GM21737 (cell line): Measurements from ENCODE around the gene KLF13.

Experiments
- ATAC-seq: cut with Tn5 transposase; IDR thresholded peaks from one replicate; pipeline ENCODE4 v1.9.1; 2021; ENCODE audit warnings: mild to moderate bottlenecking, moderate library complexity; ENCODE audit not compliant: unreplicated experiment

The KLF13 gene

DNA sequence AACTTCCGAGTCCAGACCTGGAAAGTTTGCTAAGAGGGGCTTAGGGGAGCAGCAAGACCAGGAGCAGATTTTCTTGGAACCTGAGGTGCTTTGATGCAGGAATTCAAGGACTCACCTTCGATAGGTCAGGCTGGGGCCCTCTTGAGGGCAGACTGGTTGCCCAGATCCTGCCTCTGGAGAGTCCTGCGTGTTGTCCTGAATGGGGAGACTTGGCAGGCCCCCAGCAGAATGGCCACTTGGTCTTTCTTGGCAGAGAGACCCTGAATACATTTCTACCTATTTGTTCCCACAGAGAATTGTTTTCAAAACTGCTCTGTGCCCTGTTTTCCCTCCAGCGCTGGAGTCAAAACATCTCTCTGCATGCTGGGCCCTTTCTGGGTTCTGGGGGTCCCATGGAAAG is 4.2 kb downstream of the KLF13 start:
- ATAC-seq = no peak

GRCh38 chr15:31331389-31331788 is 4.8 kb downstream of the KLF13 start:
- no peak for ATAC-seq

GRCh38 chr15:31332020-31332680 is 5.5 kb downstream of the KLF13 start:
- no peak for ATAC-seq

DNA sequence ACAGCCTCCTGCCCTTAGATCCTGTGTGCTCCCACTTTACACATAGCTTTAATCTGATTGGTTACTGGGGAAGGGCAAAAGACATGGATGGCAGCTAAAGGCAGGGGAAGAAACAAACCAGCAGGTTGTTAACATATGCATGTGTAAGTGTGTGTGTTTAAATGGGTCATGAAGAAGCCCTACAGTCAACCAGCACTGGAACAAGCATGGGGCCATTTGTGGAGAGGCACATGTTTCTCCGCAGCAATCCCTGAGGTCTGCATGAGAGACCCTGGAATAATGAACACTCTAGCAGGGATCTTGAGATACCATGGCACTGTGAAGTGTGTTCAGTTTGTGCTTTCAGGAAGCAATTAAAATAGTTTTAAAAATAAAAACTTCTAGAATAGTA is 6.0 kb downstream of the KLF13 start:
- ATAC-seq = no peak

DNA sequence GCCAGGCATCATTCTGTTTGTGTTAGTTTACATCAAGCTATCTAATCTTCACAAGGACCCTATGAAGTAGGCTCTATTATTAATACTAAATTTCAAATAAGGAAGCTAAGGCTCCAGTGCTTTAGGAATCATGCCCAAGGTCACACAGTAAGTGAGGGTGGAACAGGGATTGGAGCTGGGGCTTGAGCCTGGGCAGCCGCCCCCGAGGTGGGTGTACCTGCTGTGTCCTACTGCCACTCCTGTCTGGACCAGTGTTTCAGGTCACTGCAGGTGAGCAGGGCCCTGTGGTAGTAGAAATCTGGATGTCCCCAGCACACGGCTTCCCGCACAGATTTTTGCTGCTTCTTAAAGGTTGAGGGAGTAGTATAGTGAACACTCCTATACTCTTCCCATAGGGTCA is 6.5 kb downstream of the KLF13 start:
- ATAC-seq = no peak

GRCh38 chr15:31333820-31334219 is 7.2 kb downstream of the KLF13 start:
- ATAC-seq = no peak

DNA sequence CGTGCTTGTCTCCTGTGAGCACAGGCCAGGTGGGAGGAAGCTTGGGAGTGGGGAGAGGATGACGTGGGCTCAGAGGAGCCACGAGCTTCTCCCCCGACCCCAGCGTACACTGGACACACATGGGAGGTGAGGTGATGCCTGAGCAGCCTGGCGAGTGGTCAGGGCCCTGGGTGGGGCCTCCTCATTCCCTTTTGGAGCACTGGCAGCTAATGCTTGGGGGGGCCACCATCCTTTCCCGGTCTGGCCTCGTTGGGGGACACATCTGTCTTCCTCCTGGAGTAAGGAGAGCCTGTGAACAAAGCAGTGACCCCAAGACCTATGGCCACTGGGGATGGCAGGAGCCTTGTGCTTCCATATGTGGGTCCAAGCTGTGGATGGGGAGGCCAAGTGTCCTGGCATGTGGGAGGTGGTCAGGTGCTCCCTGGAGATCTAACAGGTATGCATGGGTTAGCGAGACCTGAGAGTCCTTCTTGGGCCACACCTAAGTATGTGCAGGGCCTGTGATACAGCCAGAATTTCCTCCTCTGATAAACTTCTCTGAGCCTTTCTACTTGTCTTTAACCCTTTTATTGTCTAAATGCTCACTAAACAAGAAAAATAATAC is 9.5 kb downstream of the KLF13 start:
- ATAC-seq = no peak

GRCh38 chr15:31336593-31337295 is 10.1 kb downstream of the KLF13 start:
- ATAC-seq = no peak

DNA sequence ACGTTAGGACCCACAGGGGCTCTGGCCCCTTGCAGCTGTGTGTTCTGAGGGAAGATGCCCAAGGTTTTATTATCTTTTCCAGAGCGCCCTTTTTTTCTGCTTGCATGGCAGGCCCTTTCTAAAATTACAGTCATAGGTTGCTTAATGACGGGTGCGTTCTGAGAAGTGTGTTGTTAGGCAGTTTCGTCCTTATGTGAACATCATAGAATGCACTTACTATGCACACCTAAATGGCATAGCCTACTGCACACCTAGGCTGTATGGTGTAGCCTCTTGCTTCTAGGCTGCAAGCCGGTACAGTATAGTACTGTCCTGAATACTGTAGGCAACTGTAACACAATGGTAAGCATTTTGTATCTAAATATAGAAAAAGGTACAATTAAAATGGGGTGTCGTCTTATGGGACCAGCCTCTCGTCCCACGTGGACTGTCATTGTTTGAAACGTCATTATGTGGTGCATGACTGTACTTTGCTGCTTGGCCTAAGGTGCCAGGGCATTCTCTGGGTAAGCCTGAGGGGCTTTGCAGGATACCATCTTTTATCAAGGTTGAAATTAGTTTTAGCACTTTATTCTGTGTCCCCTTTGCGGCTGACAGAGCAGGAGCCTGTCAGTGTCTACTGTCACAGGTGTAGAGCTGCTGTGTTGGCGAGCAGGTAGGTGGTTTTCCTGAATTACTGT is 10.9 kb downstream of the KLF13 start:
- no peak for ATAC-seq

DNA sequence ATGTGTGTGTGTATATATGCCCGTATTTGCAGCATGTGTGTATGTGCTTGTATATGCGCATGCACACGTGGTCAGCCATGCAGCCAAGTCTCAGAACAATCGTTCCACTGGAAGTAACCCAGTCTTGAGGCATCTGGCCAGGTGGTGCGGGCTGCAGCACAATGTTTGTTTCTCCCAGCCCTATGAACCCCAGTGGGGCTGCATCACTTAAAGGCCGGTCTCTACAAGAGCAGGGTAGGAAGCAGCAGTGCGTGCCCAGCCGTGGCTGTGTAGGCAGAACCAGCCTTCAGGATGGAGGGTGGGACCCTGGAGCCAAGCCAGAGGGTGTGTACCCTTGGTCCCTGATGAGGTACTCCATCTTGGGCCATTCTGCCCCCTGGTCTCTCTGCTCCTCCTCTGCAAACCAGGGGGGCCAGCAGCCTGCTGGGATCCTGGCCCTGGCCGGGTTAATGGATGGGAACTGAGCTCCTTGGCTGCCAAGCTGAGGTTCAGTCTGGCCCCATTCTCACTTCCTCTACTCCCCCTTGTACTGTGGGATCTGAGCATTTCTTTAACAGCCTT is 11.8 kb downstream of the KLF13 start:
- ATAC-seq = peak; percentile 41

DNA sequence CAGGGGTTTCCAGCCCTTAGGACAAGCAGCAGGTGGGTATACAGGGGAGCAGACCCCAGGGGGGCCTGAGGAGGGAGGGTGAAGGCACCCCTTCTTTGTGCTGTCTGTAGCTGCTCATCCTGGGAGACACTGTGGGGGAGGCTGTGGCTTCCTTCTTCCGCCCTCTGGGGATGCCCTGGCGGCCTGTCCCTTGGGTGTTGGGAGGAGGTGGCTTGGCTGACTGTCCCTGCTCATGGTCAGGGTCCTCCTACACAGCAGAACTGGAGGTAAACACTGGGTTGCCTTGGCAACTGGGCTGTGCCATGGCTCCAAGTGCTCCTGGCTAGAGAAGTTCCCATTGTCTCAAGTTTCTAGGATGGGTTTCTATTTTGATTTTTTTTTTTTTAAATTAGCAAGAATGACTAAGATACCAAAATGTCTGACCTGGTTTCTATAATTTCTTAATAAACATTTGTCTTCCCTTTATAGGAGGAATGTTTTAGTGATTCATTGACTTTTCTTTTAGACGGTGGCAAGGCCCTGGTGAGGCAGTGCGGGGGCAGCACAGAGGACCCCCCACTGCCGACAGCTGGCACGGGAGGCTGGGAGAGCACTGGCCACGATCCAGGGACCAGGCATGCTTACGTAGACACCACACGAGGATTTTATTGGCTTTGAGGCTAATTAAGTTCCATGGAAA is 12.4 kb downstream of the KLF13 start:
- ATAC-seq = peak; percentile 46

GRCh38 chr15:31339558-31339895 is 12.9 kb downstream of the KLF13 start:
- no peak for ATAC-seq

DNA sequence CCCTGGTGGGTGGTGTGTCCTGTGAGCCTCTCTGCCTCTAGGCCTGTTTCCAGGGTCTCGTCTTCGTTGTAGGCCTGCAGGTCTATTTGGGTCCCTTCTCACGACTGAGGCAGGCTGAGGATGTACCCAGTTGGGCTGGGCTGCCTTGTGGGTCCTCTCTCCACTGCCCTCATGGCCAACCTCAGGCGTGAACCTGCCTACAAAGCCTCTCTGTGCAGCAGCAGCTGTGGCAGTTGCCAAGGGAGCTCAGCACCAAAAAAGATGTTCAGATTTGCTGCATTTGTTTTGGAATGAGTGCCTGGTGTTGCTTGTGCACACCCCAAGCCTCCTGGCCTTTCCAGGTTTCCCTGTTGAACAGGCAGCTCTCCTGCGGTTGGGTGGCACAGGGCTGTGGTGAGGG is 13.4 kb downstream of the KLF13 start:
- ATAC-seq = no peak

GRCh38 chr15:31340592-31340991 is 14.0 kb downstream of the KLF13 start:
- no peak for ATAC-seq

DNA sequence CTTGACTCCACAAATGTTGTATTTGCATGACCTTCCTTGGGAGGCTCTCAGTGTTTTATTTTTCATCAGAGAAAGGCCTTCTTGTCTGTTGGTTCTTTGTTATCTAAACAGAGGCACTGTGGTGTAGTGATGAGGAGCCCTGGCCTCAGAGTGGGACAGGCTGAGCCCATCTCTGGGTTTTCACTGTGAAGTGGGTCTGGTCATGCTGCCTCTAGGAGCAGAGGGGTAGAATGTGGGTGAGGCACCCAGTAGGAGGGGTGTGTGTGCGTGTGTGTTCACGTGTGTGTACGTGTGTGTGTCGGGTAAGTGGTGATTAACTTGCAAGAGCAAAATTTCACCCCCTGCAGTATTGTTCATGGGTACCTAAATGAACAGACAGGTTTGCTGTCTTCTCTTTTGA is 14.4 kb downstream of the KLF13 start:
- no peak for ATAC-seq

DNA sequence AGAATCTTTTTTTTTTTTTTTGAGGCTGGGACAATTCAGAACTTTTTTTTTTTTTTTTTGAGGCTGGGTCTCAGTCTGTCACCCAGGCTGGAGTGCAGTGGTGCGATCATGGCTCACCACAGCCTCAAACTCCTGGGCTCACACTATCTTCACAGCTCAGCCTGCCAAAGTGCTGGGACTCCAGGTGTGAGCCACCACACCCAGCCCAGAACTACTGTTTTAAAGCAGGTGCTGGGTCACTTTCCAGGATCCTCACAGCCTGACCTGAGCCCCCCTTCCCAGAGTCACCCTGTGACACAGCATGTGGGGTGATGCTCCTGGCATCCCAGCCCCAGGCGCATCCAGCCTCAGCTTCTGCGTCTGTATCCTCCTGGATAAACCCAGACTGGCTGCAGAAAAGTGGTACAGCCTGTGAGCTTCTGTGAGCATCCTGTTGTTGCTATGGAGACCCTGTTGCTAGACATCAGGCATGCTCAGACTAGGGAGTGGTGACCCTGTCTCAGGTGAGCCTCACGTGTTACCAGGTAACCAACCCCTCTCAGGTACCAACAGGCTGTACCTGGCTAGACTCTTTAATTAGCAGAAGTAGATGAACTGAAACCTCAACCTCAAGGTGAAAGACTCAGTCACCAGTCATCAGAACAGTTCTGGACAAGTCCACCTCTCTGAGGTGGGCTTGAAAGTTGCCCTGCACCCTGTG is 15.0 kb downstream of the KLF13 start:
- ATAC-seq = no peak

DNA sequence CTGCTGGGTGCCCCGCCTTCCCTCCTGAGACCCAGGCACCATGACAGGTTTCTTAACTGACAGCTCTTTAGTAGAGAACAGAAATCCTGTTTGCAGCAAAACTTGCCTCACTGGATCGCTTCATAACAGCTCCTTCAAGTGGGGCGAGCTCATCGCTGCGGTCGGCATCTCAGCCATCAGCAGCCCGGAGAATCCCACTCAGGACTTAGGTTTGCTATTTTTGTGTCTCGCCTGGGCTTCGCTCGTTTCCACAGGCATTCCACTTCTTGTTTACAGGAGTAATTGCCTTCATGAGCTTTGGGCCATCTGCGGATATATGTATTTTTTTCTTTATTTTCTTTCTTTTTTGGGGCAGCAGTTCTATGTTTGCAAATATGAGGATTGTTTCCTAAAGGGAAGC is 15.7 kb downstream of the KLF13 start:
- no peak for ATAC-seq

- ATAC-seq = no peak
These were observed 16.4 kb downstream of the KLF13 start for GRCh38 chr15:31342781-31343626.

GRCh38 chr15:31343831-31344230 is 17.2 kb downstream of the KLF13 start:
- no peak for ATAC-seq

GRCh38 chr15:31344266-31344665 is 17.6 kb downstream of the KLF13 start:
- ATAC-seq = no peak
